GM23338 (cell line): ENCODE results near the gene PAK4. TPM values are rescaled to one million over a fixed set of nuclear protein-coding genes. Genes with fewer than 3 reads are reported as not detected.

Experiments used
- ATAC-seq: fragments of 200-7000 bp; cut with Tn5 transposase; 3 replicates; pipeline ENCODE4 v1.9.1; 2020
- DNase-seq: peaks from one replicate; pipeline ENCODE4 v3.0.0-alpha.2; 2015; ENCODE audit warnings: low spot score
- H2AFZ ChIP-seq: fragments of 200-600 bp; sonication (generic); 2 replicates; pipeline ENCODE4 v1.8.0; 2016; ENCODE audit warnings: antibody characterized with exemption, mild to moderate bottlenecking, moderate library complexity
- H3F3A ChIP-seq: fragments of 200-600 bp; sonication (generic); replicated peaks from 2 replicates; pipeline ENCODE4 v1.8.0; 2017; ENCODE audit warnings: antibody characterized with exemption, mixed run types, low read depth
- H3K27ac ChIP-seq: fragments of 200-600 bp; sonication (generic); 2 replicates; pipeline ENCODE4 v1.6.1; 2016; ENCODE audit warnings: low read depth
- H3K27me3 ChIP-seq: fragments of 200-600 bp; sonication (generic); 2 replicates; pipeline ENCODE4 v1.8.0; 2016; ENCODE audit warnings: mild to moderate bottlenecking, mixed run types, moderate library complexity; ENCODE audit not compliant: insufficient read depth
- H3K36me3 ChIP-seq: fragments of 200-600 bp; sonication (generic); 2 replicates; pipeline ENCODE4 v1.8.0; 2016; ENCODE audit warnings: mild to moderate bottlenecking; ENCODE audit not compliant: insufficient read depth
- H3K4me1 ChIP-seq: fragments of 200-600 bp; sonication (generic); 2 replicates; pipeline ENCODE4 v1.8.0; 2016; ENCODE audit warnings: mild to moderate bottlenecking, moderate library complexity; ENCODE audit not compliant: insufficient read depth
- H3K4me2 ChIP-seq: fragments of 200-600 bp; sonication (generic); 2 replicates; pipeline ENCODE4 v1.7.1; 2017; ENCODE audit warnings: mixed run types
- H3K4me3 ChIP-seq: fragments of 200-600 bp; sonication (generic); 2 replicates; pipeline ENCODE4 v1.6.1; 2016; ENCODE audit warnings: mixed run types
- H3K79me2 ChIP-seq: fragments of 200-600 bp; sonication (generic); replicated peaks from 2 replicates; pipeline ENCODE4 v1.8.0; 2017; ENCODE audit warnings: mild to moderate bottlenecking; ENCODE audit not compliant: insufficient read depth
- H3K9me2 ChIP-seq: fragments of 200-600 bp; sonication (generic); 2 replicates; pipeline ENCODE4 v1.8.0; 2017; ENCODE audit not compliant: insufficient read depth
- H4K20me1 ChIP-seq: fragments of 200-600 bp; sonication (generic); replicated peaks from 2 replicates; pipeline ENCODE4 v1.8.0; 2017; ENCODE audit warnings: mild to moderate bottlenecking; ENCODE audit not compliant: insufficient read depth
- H3K27ac Mint-ChIP-seq: 2 replicates; pipeline ENCODE4 v1.8.0; 2020; ENCODE audit warnings: inconsistent platforms, mild to moderate bottlenecking, moderate library complexity, mixed read lengths
- H3K27me3 Mint-ChIP-seq: 3 replicates; pipeline ENCODE4 v1.8.0; 2022; ENCODE audit warnings: low read depth, mild to moderate bottlenecking, moderate library complexity, mixed read lengths, inconsistent platforms; ENCODE audit not compliant: insufficient read depth, poor library complexity
- H3K36me3 Mint-ChIP-seq: 3 replicates; pipeline ENCODE4 v1.8.0; 2021; ENCODE audit warnings: low read depth, mild to moderate bottlenecking, inconsistent platforms, moderate library complexity, mixed read lengths
- H3K4me1 Mint-ChIP-seq: 3 replicates; pipeline ENCODE4 v1.8.0; 2020; ENCODE audit warnings: mild to moderate bottlenecking, inconsistent platforms, mixed read lengths
- H3K4me3 Mint-ChIP-seq: 3 replicates; pipeline ENCODE4 v1.8.0; 2021; ENCODE audit warnings: moderate library complexity, mild to moderate bottlenecking, inconsistent platforms, mixed read lengths
- H3K9me3 Mint-ChIP-seq: 3 replicates; pipeline ENCODE4 v1.8.0; 2020; ENCODE audit warnings: moderate library complexity, mild to moderate bottlenecking, inconsistent platforms, mixed read lengths
- CREB1 ChIP-seq: fragments of 250-450 bp; sonication (Bioruptor Pico); IDR thresholded peaks from 2 replicates; pipeline ENCODE4 v1.5.0; 2020; ENCODE audit warnings: low read depth, mild to moderate bottlenecking, moderate library complexity
- CTCF ChIP-seq, 2 experiments: fragments of 200-600 bp in 1 of 2; sonication (generic) in 1 of 2; conservative IDR thresholded peaks; 2 replicates each; pipeline versions ENCODE4 v1.5.1 to v1.6.1; 2016 to 2017; ENCODE audit warnings: antibody characterized with exemption in 2 of 2, low read depth in 2 of 2, mild to moderate bottlenecking in 2 of 2, moderate library complexity in 1 of 2
- POLR2AphosphoS5 ChIP-seq: IDR thresholded peaks from 2 replicates; pipeline ENCODE4 v1.6.1; 2016; ENCODE audit warnings: antibody characterized with exemption, low read depth
- STAT1 ChIP-seq: IDR thresholded peaks from one replicate; pipeline ENCODE4 v1.6.1; 2016; ENCODE audit warnings: antibody characterized with exemption; ENCODE audit not compliant: unreplicated experiment
- polyA plus RNA-seq: library from polyadenylated mRNA; unstranded; fragments of >200 nt; fragmentation: Nextera tagmentation; extraction: Ambion mirVana; gene quantifications from 2 replicates; pipeline ENCODE4 v1.2.1, GENCODE V29; 2016
- total RNA-seq: library from RNA; depleted of rRNA; stranded (reverse); fragments of >200 nt; shearing (Covaris generic); gene quantifications from 2 replicates; pipeline ENCODE4 v1.2.3, GENCODE V29; 2014
- TF ChIP-seq, protein P1 (sequence below): IDR thresholded peaks from one replicate; pipeline ENCODE4 v1.6.1; 2018; ENCODE audit warnings: antibody characterized with exemption; ENCODE audit not compliant: unreplicated experiment

The PAK4 gene
- total and polyA plus RNA-seq, 2 experiments from 2014 or later = 28.7 to 35.4 TPM

GRCh38 chr19:39169143-39169810 is 43.7 kb downstream of the PAK4 start (continued):
- TF ChIP-seq, protein P1, sequence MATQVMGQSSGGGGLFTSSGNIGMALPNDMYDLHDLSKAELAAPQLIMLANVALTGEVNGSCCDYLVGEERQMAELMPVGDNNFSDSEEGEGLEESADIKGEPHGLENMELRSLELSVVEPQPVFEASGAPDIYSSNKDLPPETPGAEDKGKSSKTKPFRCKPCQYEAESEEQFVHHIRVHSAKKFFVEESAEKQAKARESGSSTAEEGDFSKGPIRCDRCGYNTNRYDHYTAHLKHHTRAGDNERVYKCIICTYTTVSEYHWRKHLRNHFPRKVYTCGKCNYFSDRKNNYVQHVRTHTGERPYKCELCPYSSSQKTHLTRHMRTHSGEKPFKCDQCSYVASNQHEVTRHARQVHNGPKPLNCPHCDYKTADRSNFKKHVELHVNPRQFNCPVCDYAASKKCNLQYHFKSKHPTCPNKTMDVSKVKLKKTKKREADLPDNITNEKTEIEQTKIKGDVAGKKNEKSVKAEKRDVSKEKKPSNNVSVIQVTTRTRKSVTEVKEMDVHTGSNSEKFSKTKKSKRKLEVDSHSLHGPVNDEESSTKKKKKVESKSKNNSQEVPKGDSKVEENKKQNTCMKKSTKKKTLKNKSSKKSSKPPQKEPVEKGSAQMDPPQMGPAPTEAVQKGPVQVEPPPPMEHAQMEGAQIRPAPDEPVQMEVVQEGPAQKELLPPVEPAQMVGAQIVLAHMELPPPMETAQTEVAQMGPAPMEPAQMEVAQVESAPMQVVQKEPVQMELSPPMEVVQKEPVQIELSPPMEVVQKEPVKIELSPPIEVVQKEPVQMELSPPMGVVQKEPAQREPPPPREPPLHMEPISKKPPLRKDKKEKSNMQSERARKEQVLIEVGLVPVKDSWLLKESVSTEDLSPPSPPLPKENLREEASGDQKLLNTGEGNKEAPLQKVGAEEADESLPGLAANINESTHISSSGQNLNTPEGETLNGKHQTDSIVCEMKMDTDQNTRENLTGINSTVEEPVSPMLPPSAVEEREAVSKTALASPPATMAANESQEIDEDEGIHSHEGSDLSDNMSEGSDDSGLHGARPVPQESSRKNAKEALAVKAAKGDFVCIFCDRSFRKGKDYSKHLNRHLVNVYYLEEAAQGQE = no peak
- no peak for TF ChIP-seq STAT1

- no peaks in the 10 kb centered on the region for H3K9me2 ChIP-seq
- no peaks in the 10 kb centered on the region for H3F3A ChIP-seq
- DNase-seq (no peak), ATAC-seq (no peak)
- no peak overlapping the region for H3K4me2 ChIP-seq
- H3K4me1 ChIP-seq = peaks cover 12% of the 10 kb centered on the region; the same call in 1 of the 2 replicates
- H2AFZ ChIP-seq = no peak overlapping the region
- H3K79me2 ChIP-seq = no peaks in the 10 kb centered on the region
- no peaks in the 10 kb centered on the region for H3K36me3 ChIP-seq
- no peaks in the 10 kb centered on the region for H3K9me3 Mint-ChIP-seq
- H3K27me3 ChIP-seq = no peaks in the 10 kb centered on the region
- TF ChIP-seq STAT1 (no peak), CREB1 (no peak)
- no peak overlapping the region for H3K27ac Mint-ChIP-seq
- H3K4me3 ChIP-seq = no peak overlapping the region
- peaks cover 3% of the 10 kb centered on the region for H3K27me3 Mint-ChIP-seq
- peaks cover 5% of the 10 kb centered on the region for H4K20me1 ChIP-seq
- peaks cover 5% of the 10 kb centered on the region; the same call in 2 of the 3 replicates for H3K36me3 Mint-ChIP-seq
- no peak overlapping the region for H3K27ac ChIP-seq
- H3K4me1 Mint-ChIP-seq = peaks cover 21% of the 10 kb centered on the region
- H3K4me3 Mint-ChIP-seq = no peak overlapping the region
Measured at GRCh38 chr19:39170386-39171231, 45.0 kb downstream of the PAK4 start.

- no peaks in the 10 kb centered on the region for H3K79me2 ChIP-seq
- peaks cover 12% of the 10 kb centered on the region; the same call in 1 of the 2 replicates for H3K4me1 ChIP-seq
- H3K4me2 ChIP-seq = no peak overlapping the region
- no peak for ATAC-seq
- H3K4me3 Mint-ChIP-seq = no peak overlapping the region
- H3K27ac Mint-ChIP-seq = no peak overlapping the region
- H3F3A ChIP-seq = no peaks in the 10 kb centered on the region
- H4K20me1 ChIP-seq = no peaks in the 10 kb centered on the region; the same call in 1 of the 2 replicates
- no peak overlapping the region for H2AFZ ChIP-seq
- peaks cover 5% of the 10 kb centered on the region; the same call in 2 of the 3 replicates for H3K36me3 Mint-ChIP-seq
- H3K36me3 ChIP-seq = no peaks in the 10 kb centered on the region; the same call in 1 of the 2 replicates
- H3K9me3 Mint-ChIP-seq = no peaks in the 10 kb centered on the region
- H3K27ac ChIP-seq = no peak overlapping the region
- DNase-seq = no peak
- H3K4me3 ChIP-seq = no peak overlapping the region
- no peaks in the 10 kb centered on the region for H3K27me3 ChIP-seq
- peaks cover 3% of the 10 kb centered on the region for H3K27me3 Mint-ChIP-seq
- peaks cover 19% of the 10 kb centered on the region for H3K4me1 Mint-ChIP-seq
- no peaks in the 10 kb centered on the region for H3K9me2 ChIP-seq
- TF ChIP-seq CTCF (conservative IDR thresholded peaks at IDR 0.05; ENCODE audit: low read depth in 2 of 2) = no peak
- TF ChIP-seq POLR2AphosphoS5 = no peak
Measured at GRCh38 chr19:39171479-39172465, 46.2 kb downstream of the PAK4 start.
